Liver (tissue), 9 donors: ENCODE measurements around the gene ETFA. TPM values are rescaled to one million over a fixed set of nuclear protein-coding genes. Genes with fewer than 3 reads are reported as not detected.

ENCODE experiments used
- DNase-seq: peaks from one replicate; pipeline ENCODE4 v3.0.0-alpha.2; 2017; ENCODE audit warnings: low spot score
- H3K27ac ChIP-seq, 2 donors: one replicate each; pipeline ENCODE4 v1.7.0; 2013; ENCODE audit warnings: inconsistent platforms in 2 of 2, low read length in 2 of 2, control low read depth in 1 of 2, low read depth in 1 of 2, mild to moderate bottlenecking in 1 of 2
- H3K27me3 ChIP-seq, 4 donors: one replicate each; pipeline versions ENCODE4 v1.6.1 to v1.7.0; 2013; ENCODE audit warnings: low read length in 3 of 4, inconsistent platforms in 1 of 4, mild to moderate bottlenecking in 1 of 4, moderate library complexity in 1 of 4; ENCODE audit not compliant: control insufficient read depth in 4 of 4, insufficient read depth in 4 of 4
- H3K36me3 ChIP-seq, 4 donors: one replicate each; pipeline versions ENCODE4 v1.6.1 to v1.7.0; 2013; ENCODE audit warnings: low read length in 3 of 4, mild to moderate bottlenecking in 3 of 4, low read depth in 1 of 4, moderate library complexity in 1 of 4; ENCODE audit not compliant: control insufficient read depth in 4 of 4, insufficient read depth in 3 of 4
- H3K4me1 ChIP-seq, 4 donors: one replicate each; pipeline versions ENCODE4 v1.6.1 to v1.7.0; 2013; ENCODE audit warnings: low read length in 3 of 4, mild to moderate bottlenecking in 3 of 4, moderate library complexity in 1 of 4; ENCODE audit not compliant: control insufficient read depth in 4 of 4, insufficient read depth in 4 of 4
- H3K4me3 ChIP-seq, 3 donors: one replicate each; pipeline versions ENCODE4 v1.6.1 to v1.7.0; 2013; ENCODE audit warnings: low read length in 3 of 3, control low read depth in 1 of 3, low read depth in 1 of 3, mild to moderate bottlenecking in 1 of 3
- H3K9ac ChIP-seq, 2 donors: one replicate each; pipeline ENCODE4 v1.7.0; 2013; ENCODE audit warnings: low read length in 2 of 2, mild to moderate bottlenecking in 2 of 2, moderate library complexity in 2 of 2, control low read depth in 1 of 2, low read depth in 1 of 2
- H3K9me3 ChIP-seq, 4 donors: one replicate each; pipeline versions ENCODE4 v1.6.1 to v1.7.0; 2013; ENCODE audit warnings: low read length in 3 of 4; ENCODE audit not compliant: control insufficient read depth in 4 of 4
- EGR1 ChIP-seq, 2 donors: IDR thresholded peaks; 2 replicates each; pipeline ENCODE4 v1.6.1; 2016 to 2018; ENCODE audit warnings: antibody characterized with exemption in 2 of 2, low read depth in 2 of 2
- FOXA1 ChIP-seq: IDR thresholded peaks from 2 replicates; pipeline ENCODE4 v1.6.1; 2016; ENCODE audit warnings: antibody characterized with exemption
- FOXA2 ChIP-seq: IDR thresholded peaks from 2 replicates; pipeline ENCODE4 v1.6.1; 2016; ENCODE audit warnings: antibody characterized with exemption
- GABPA ChIP-seq, 2 donors: IDR thresholded peaks in 1 of 2; conservative IDR thresholded peaks in 1 of 2; 2 replicates each; pipeline ENCODE4 v1.6.1; 2016; ENCODE audit warnings: antibody characterized with exemption in 2 of 2, mild to moderate bottlenecking in 1 of 2, moderate library complexity in 1 of 2
- HNF4A ChIP-seq, 2 donors: conservative IDR thresholded peaks; 2 replicates each; pipeline ENCODE4 v1.6.1; 2016; ENCODE audit warnings: antibody characterized with exemption in 2 of 2, mild to moderate bottlenecking in 2 of 2
- WGBS: extraction: QIAGEN DNeasy Blood & Tissue Kit; methylation state at CpG from one replicate; pipeline ENCODE4 v1.1.7; 2013; 5-methylcytosine and 5-hydroxymethylcytosine counted together
- polyA plus RNA-seq, 2 donors: library from polyadenylated mRNA; stranded (reverse) in 1 of 2; unstranded in 1 of 2; fragments of 200-250 nt in 1 of 2; fragments of >200 nt in 1 of 2; fragmentation: Nextera tagmentation in 1 of 2; extraction: Ambion mirVana in 1 of 2; gene quantifications; one replicate each; pipeline versions ENCODE4 v1.2.1 to v1.2.3, GENCODE V29; 2013 to 2015
- total RNA-seq, 2 donors: library from RNA; depleted of rRNA; stranded (reverse); fragments of >200 nt; gene quantifications; one replicate each; pipeline ENCODE4 v1.2.3, GENCODE V29; 2014
- TF ChIP-seq, protein P1 (sequence below): IDR thresholded peaks from 2 replicates; pipeline ENCODE4 v1.6.1; 2016; ENCODE audit warnings: antibody characterized with exemption
- TF ChIP-seq, protein P2 (sequence below): fragments of 150-350 bp; IDR thresholded peaks from 2 replicates; pipeline ENCODE4 v1.5.1; 2017; ENCODE audit warnings: improper control_type of control experiment, low read depth, low read length; ENCODE audit not compliant: missing input control
- TF ChIP-seq, protein P3 (sequence below): IDR thresholded peaks from 2 replicates; pipeline ENCODE4 v1.6.1; 2016; ENCODE audit warnings: antibody characterized with exemption
- donor health status: healthy.
- donor health status: healthy.
- donor health status: healthy.
- donor health status: healthy.
- donor health status: healthy.

Gene ETFA
- total and polyA plus RNA-seq, 4 donors = 92.6 to 342 (median 289) TPM

DNA sequence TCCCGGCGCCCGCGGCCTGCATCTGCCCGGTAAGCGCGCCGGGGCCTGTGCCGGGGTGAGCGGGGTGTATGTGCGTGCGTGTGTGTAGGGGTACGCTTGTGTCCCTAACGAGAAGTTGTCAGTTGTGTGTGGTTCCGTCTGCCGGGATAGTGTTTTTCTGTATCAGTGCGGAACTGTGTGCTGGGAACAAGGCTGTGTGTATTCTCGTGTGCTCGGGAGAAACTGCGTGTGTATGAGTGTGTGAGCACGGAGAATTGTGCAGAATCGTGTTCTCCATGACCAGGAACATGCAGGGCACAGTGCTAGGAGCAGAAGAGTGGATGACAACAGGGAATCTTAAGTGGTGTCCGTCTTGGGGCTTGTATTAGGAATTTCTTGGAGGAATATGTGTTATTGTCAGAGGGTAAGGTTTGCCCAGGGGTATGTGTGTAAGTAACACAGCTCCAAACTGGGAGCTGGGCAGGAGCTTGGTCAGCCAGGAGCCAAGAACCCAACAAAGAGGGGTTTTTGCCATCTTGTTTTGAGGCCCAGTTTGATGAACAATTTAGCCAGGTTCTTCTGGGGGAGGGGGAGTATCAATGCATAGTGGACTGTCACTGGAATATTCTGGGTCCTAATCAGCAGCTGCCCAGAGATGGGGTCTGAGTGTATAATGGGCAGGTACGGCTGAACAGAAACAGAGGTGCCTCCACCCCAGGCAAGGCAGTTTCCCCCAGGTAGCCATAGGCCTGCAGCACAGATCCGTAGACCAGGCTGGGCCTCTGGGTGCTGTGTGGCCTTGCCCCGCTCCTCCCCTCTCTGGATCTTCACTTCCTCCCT lies 27.4 kb upstream of the ETFA start:
- Histone ChIP-seq H3K27ac (no peak overlapping the region), H3K9ac (no peak overlapping the region), H3K9me3 (peaks cover 0 to 14% (median 1%) of the 10 kb centered on the region in 4 donors), H3K36me3 (no peaks in the 10 kb centered on the region), H3K4me3 (peak overlapping the region in 1 of 3 donors; percentile 12), H3K4me1 (peaks cover 12 to 57% (median 30%) of the 10 kb centered on the region in 4 donors), H3K27me3 (peaks cover 0 to 46% (median 25%) of the 10 kb centered on the region in 4 donors)
- no peak for TF ChIP-seq GABPA (IDR thresholded peaks at IDR 0.05 in 1 of 2, conservative IDR thresholded peaks at IDR 0.05 in 1 of 2)
- no peak for DNase-seq
- WGBS = 27% methylated on average over 26 of the region's 26 CpGs

DNA sequence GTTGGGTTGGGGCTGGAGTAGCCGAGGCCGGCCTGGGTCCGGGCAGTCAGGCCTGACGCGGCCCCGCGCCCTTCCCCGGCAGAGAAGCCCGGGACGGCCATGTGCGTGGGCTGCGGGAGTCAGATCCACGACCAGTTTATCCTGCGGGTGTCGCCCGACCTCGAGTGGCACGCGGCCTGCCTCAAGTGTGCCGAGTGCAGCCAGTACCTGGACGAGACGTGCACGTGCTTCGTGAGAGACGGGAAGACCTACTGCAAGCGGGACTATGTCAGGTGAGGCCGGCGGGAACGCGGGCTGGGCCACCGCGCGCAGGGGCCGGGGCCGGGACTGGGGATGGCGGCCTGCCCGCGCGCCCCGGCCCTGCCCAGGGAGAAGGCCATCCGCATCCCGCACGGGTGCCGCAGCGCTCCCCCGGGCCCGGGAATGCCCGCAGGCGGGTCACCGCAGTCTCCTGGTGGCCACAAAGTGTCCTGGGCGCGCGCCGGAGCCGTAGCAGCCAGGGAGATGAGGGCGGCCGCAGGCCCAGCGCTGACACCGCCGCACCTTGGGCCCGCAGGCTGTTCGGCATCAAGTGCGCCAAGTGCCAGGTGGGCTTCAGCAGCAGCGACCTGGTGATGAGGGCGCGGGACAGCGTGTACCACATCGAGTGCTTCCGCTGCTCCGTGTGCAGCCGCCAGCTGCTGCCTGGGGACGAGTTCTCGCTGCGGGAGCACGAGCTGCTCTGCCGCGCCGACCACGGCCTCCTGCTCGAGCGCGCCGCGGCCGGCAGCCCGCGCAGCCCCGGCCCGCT lies 26.6 kb upstream of the ETFA start:
- no peak for TF ChIP-seq FOXA2
- TF ChIP-seq, protein P1, sequence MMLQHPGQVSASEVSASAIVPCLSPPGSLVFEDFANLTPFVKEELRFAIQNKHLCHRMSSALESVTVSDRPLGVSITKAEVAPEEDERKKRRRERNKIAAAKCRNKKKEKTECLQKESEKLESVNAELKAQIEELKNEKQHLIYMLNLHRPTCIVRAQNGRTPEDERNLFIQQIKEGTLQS = no peak
- H3K27me3 ChIP-seq = peaks cover 0 to 42% (median 24%) of the 10 kb centered on the region in 4 donors
- peaks cover 12 to 55% (median 30%) of the 10 kb centered on the region in 4 donors for H3K4me1 ChIP-seq
- no peak for DNase-seq
- 9% methylated on average over 89 of the region's 89 CpGs for WGBS
- H3K4me3 ChIP-seq = peak overlapping the region in 1 of 3 donors; percentile 12
- H3K9me3 ChIP-seq = peaks cover 0 to 14% (median 1%) of the 10 kb centered on the region in 4 donors
- H3K36me3 ChIP-seq = no peaks in the 10 kb centered on the region
- no peak overlapping the region for H3K27ac ChIP-seq
- no peak overlapping the region for H3K9ac ChIP-seq

DNA sequence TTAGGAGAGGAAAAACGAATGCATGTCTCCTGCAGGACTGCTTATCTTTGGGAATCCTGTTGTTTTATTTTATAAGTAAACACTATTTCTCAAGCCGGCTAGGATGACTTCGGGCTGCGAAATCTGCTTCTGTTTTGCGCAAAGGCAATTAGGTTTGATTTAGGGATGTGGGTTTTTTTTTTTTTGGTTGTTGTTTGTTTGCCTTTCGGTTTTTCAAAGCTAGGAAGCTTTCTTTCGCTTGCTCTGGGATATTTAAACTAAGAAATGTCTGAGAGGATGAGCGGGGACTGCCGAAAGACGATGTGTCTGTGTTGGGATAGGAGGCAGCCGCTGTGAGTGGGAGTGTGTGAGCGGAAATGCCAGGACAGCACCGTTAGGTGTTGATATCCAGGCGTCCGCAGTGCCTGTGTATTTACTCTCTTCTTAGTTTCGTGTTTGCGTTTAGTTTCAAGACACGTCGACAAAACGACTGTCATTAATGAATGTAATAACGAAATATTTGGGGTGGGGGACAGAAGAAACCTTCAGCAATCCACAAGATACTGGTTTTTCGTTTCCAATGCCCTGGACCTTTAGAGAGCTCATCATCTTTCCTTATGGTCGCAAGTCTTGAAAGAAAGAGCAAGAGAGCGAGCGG lies 25.9 kb upstream of the ETFA start:
- H3K9ac ChIP-seq = no peak overlapping the region
- peaks cover 12 to 50% (median 25%) of the 10 kb centered on the region in 4 donors for H3K4me1 ChIP-seq
- TF ChIP-seq FOXA1 (no peak), EGR1 (IDR thresholded peaks at IDR 0.05; ENCODE audit: low read depth in 2 of 2) (no peak), HNF4A (conservative IDR thresholded peaks at IDR 0.05) (no peak)
- TF ChIP-seq, protein P2, sequence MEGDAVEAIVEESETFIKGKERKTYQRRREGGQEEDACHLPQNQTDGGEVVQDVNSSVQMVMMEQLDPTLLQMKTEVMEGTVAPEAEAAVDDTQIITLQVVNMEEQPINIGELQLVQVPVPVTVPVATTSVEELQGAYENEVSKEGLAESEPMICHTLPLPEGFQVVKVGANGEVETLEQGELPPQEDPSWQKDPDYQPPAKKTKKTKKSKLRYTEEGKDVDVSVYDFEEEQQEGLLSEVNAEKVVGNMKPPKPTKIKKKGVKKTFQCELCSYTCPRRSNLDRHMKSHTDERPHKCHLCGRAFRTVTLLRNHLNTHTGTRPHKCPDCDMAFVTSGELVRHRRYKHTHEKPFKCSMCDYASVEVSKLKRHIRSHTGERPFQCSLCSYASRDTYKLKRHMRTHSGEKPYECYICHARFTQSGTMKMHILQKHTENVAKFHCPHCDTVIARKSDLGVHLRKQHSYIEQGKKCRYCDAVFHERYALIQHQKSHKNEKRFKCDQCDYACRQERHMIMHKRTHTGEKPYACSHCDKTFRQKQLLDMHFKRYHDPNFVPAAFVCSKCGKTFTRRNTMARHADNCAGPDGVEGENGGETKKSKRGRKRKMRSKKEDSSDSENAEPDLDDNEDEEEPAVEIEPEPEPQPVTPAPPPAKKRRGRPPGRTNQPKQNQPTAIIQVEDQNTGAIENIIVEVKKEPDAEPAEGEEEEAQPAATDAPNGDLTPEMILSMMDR = no peak
- TF ChIP-seq, protein P3, sequence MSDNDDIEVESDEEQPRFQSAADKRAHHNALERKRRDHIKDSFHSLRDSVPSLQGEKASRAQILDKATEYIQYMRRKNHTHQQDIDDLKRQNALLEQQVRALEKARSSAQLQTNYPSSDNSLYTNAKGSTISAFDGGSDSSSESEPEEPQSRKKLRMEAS = no peak
- H3K27ac ChIP-seq = no peak overlapping the region
- H3K9me3 ChIP-seq = peaks cover 0 to 14% (median 1%) of the 10 kb centered on the region in 4 donors
- no peak overlapping the region for H3K4me3 ChIP-seq
- 9% methylated on average over 25 of the region's 25 CpGs for WGBS
- DNase-seq = peak; percentile 30
- peaks cover 0 to 41% (median 23%) of the 10 kb centered on the region in 4 donors for H3K27me3 ChIP-seq
- H3K36me3 ChIP-seq = no peaks in the 10 kb centered on the region
